Endothelial cell of umbilical vein (primary cell): Measurements from ENCODE around the gene PCDH17.

Experiments used
- CTCF ChIP-seq, 2 donors: IDR thresholded peaks; 1 replicate in 1 of 2; 2 replicates in 1 of 2; pipeline ENCODE4 v1.5.1; 2011; ENCODE audit warnings: low read length in 2 of 2, mild to moderate bottlenecking in 2 of 2, moderate library complexity in 2 of 2, control low read depth in 1 of 2, inconsistent platforms in 1 of 2, low read depth in 1 of 2; ENCODE audit not compliant: insufficient read depth in 1 of 2; ENCODE audit errors: extremely low read depth in 1 of 2
- FOS ChIP-seq: IDR thresholded peaks from 2 replicates; pipeline ENCODE4 v1.6.1; 2011; ENCODE audit warnings: mild to moderate bottlenecking, low read length, moderate library complexity, borderline replicate concordance; ENCODE audit not compliant: insufficient read depth
- JUN ChIP-seq: IDR thresholded peaks from 2 replicates; pipeline ENCODE4 v1.6.1; 2011; ENCODE audit warnings: borderline replicate concordance, low read depth; ENCODE audit not compliant: insufficient read length, insufficient read depth
- MYC ChIP-seq: IDR thresholded peaks from one replicate; pipeline ENCODE4 v1.6.1; 2011; ENCODE audit warnings: mild to moderate bottlenecking, low read depth, low read length
- POLR2A ChIP-seq: IDR thresholded peaks from 2 replicates; pipeline ENCODE4 v1.6.1; 2012; ENCODE audit warnings: low read depth, mild to moderate bottlenecking, control low read depth, low read length
- POLR2AphosphoS5 ChIP-seq: IDR thresholded peaks from 2 replicates; pipeline ENCODE4 v1.6.1; 2012; ENCODE audit warnings: low read depth, mild to moderate bottlenecking, control low read depth, low read length, moderate library complexity; ENCODE audit not compliant: insufficient read depth

GRCh38 chr13:57763689-57764088 is 132.1 kb downstream of the PCDH17 start:
- TF ChIP-seq CTCF (IDR thresholded peaks at IDR 0.05; ENCODE audit: extremely low read depth in 1 of 2, insufficient read depth in 1 of 2, low read depth in 1 of 2, low read length in 2 of 2) (no peak), MYC (no peak), POLR2AphosphoS5 (no peak), FOS (no peak), POLR2A (no peak), JUN (no peak)
